CD4-positive, alpha-beta T cell (primary cell): Measurements from ENCODE around the gene MYRIP. TPM values are rescaled to one million over a fixed set of nuclear protein-coding genes. Genes with fewer than 3 reads are reported as not detected.

Experiments used
- ATAC-seq: fragments of 200-7000 bp; cut with Tn5 transposase; one replicate; pipeline ENCODE4 v1.10.0; 2022; ENCODE audit warnings: mild to moderate bottlenecking; ENCODE audit not compliant: poor library complexity
- CTCF ChIA-PET: fragments of 350-600 bp; sonication (Branson Sonifier 250); formaldehyde crosslinking; loops from one replicate; lab custom pipeline; 2021; ENCODE audit warnings: antibody characterized with exemption, inconsistent platforms; lab: Charles Lee
- POLR2A ChIA-PET: fragments of 350-600 bp; sonication (Branson Sonifier 250); formaldehyde crosslinking; loops from one replicate; lab custom pipeline; 2021; ENCODE audit warnings: antibody characterized with exemption, inconsistent platforms; lab: Charles Lee
- DNase-seq, 14 experiments: peaks; one replicate each; pipeline ENCODE4 v3.0.0-alpha.2; 2013 to 2020; ENCODE audit warnings: mixed read lengths in 2 of 14
- H3K27ac ChIP-seq, 2 donors: one replicate each; pipeline versions ENCODE4 v1.5.1 to v1.7.0; 2013; ENCODE audit warnings: low read length in 2 of 2, low read depth in 1 of 2, mild to moderate bottlenecking in 1 of 2
- H3K27me3 ChIP-seq, 2 experiments: 1 replicate in 1 of 2; 2 replicates in 1 of 2; pipeline versions ENCODE4 v1.6.1 to v1.7.0; 2013; ENCODE audit warnings: low read length in 2 of 2, control low read depth in 1 of 2, mild to moderate bottlenecking in 1 of 2, moderate library complexity in 1 of 2; ENCODE audit not compliant: insufficient read depth in 2 of 2, control insufficient read depth in 1 of 2
- H3K36me3 ChIP-seq: one replicate; pipeline ENCODE4 v1.6.1; 2013; ENCODE audit warnings: low read length, control low read depth; ENCODE audit not compliant: insufficient read depth
- H3K4me1 ChIP-seq: one replicate; pipeline ENCODE4 v1.6.1; 2013; ENCODE audit warnings: low read length, control low read depth; ENCODE audit not compliant: insufficient read depth
- H3K4me3 ChIP-seq: one replicate; pipeline ENCODE4 v1.5.1; 2013; ENCODE audit warnings: mild to moderate bottlenecking, low read length, moderate library complexity
- H3K9me3 ChIP-seq, 2 experiments: 1 replicate in 1 of 2; 2 replicates in 1 of 2; pipeline versions ENCODE4 v1.6.1 to v1.7.0; 2013; ENCODE audit warnings: low read length in 2 of 2, mild to moderate bottlenecking in 2 of 2, control low read depth in 1 of 2, moderate library complexity in 1 of 2; ENCODE audit not compliant: control insufficient read depth in 1 of 2, insufficient read depth in 1 of 2
- H3K27ac Mint-ChIP-seq: one replicate; pipeline ENCODE4 v1.8.0; 2020; ENCODE audit warnings: mixed read lengths
- H3K27me3 Mint-ChIP-seq: one replicate; pipeline ENCODE4 v1.8.0; 2021; ENCODE audit warnings: mixed read lengths
- H3K36me3 Mint-ChIP-seq: one replicate; pipeline ENCODE4 v1.8.0; 2021; ENCODE audit warnings: low read depth, mixed read lengths
- H3K4me1 Mint-ChIP-seq: one replicate; pipeline ENCODE4 v1.8.0; 2021; ENCODE audit warnings: low read depth, mixed read lengths
- H3K4me3 Mint-ChIP-seq: one replicate; pipeline ENCODE4 v1.8.0; 2020; ENCODE audit warnings: mild to moderate bottlenecking, mixed read lengths
- H3K9me3 Mint-ChIP-seq: one replicate; pipeline ENCODE4 v1.8.0; 2020; ENCODE audit warnings: mixed read lengths
- CTCF ChIP-seq: fragments of 200-600 bp; IDR thresholded peaks from one replicate; pipeline ENCODE4 v1.8.0; 2022; ENCODE audit warnings: antibody characterized with exemption, mild to moderate bottlenecking
- intact Hi-C, 2 experiments: fragments of 100-400 bp; cut with DNase I in 1 of 2; cut with micrococcal nuclease in 1 of 2; formaldehyde crosslinking; loops; one replicate each; pipeline versions ENCODE4 v1.15.1 to v1.9.0; 2023 to 2025; cut with DNase I, micrococcal nuclease
- total RNA-seq, 174 experiments: library from RNA in 2 of 174; stranded (reverse) in 2 of 174; gene quantifications; one replicate each; pipeline ENCODE4 v1.2.3 and lab custom pipeline; 2021 to 2026

Gene MYRIP
- total RNA-seq, 2 experiments from 2014 or later: not detected

GRCh38 chr3:39970982-39971381 lies 161.6 kb downstream of the MYRIP start:
- no peaks in the 10 kb centered on the region for H3K9me3 Mint-ChIP-seq
- intact Hi-C loops: no loop called here
- no peaks in the 10 kb centered on the region for H3K36me3 Mint-ChIP-seq
- TF ChIP-seq CTCF: no peak
- H3K4me1 Mint-ChIP-seq: no peaks in the 10 kb centered on the region
- H3K4me3 Mint-ChIP-seq: no peak overlapping the region
- ATAC-seq: no peak
- H3K4me3 ChIP-seq: no peak overlapping the region
- no peaks in the 10 kb centered on the region for H3K4me1 ChIP-seq
- H3K27ac Mint-ChIP-seq: no peak overlapping the region
- DNase-seq: no peak
- ChIA-PET CTCF (no interaction called here), POLR2A (no interaction called here)
- peaks cover 15% of the 10 kb centered on the region for H3K27me3 Mint-ChIP-seq
- no peaks in the 10 kb centered on the region for H3K9me3 ChIP-seq
- no peak overlapping the region for H3K27ac ChIP-seq
- H3K27me3 ChIP-seq: peaks cover 0 to 2% of the 10 kb centered on the region in 2 experiments
- H3K36me3 ChIP-seq: no peaks in the 10 kb centered on the region

GRCh38 chr3:39971559-39972031 lies 162.2 kb downstream of the MYRIP start:
- H3K4me1 Mint-ChIP-seq: no peaks in the 10 kb centered on the region
- ATAC-seq: no peak
- Histone ChIP-seq H3K27ac (no peak overlapping the region), H3K36me3 (no peaks in the 10 kb centered on the region), H3K9me3 (no peaks in the 10 kb centered on the region), H3K4me3 (no peak overlapping the region), H3K27me3 (peaks cover 0 to 2% of the 10 kb centered on the region in 2 experiments), H3K4me1 (no peaks in the 10 kb centered on the region)
- DNase-seq: no peak
- H3K36me3 Mint-ChIP-seq: no peaks in the 10 kb centered on the region
- CTCF ChIA-PET: no interaction called here
- H3K27ac Mint-ChIP-seq: no peak overlapping the region
- intact Hi-C loops: no loop called here
- POLR2A ChIA-PET: no interaction called here
- H3K27me3 Mint-ChIP-seq: peaks cover 15% of the 10 kb centered on the region
- no peaks in the 10 kb centered on the region for H3K9me3 Mint-ChIP-seq
- no peak overlapping the region for H3K4me3 Mint-ChIP-seq
- no peak for TF ChIP-seq CTCF

GRCh38 chr3:39972508-39972907 lies 163.1 kb downstream of the MYRIP start:
- Mint-ChIP-seq H3K4me3 (no peak overlapping the region), H3K4me1 (no peaks in the 10 kb centered on the region), H3K27ac (no peak overlapping the region), H3K36me3 (no peaks in the 10 kb centered on the region), H3K27me3 (peaks cover 9% of the 10 kb centered on the region), H3K9me3 (no peaks in the 10 kb centered on the region)
- H3K9me3 ChIP-seq: no peaks in the 10 kb centered on the region
- peaks cover 0 to 2% of the 10 kb centered on the region in 2 experiments for H3K27me3 ChIP-seq
- H3K27ac ChIP-seq: no peak overlapping the region
- TF ChIP-seq CTCF: no peak
- no peak overlapping the region for H3K4me3 ChIP-seq
- CTCF ChIA-PET: no interaction called here
- no peak for ATAC-seq
- POLR2A ChIA-PET: no interaction called here
- no peaks in the 10 kb centered on the region for H3K36me3 ChIP-seq
- H3K4me1 ChIP-seq: no peaks in the 10 kb centered on the region
- intact Hi-C loops: no loop called here
- no peak for DNase-seq
